HepG2 (cell line): ENCODE data around the gene NDUFA13. TPM values are rescaled to one million over a fixed set of nuclear protein-coding genes. Genes with fewer than 3 reads are reported as not detected.

ENCODE experiments used
- ATAC-seq: fragments of 200-7000 bp; cut with Tn5 transposase; 3 replicates; pipeline ENCODE4 v1.9.1; 2020; ENCODE audit warnings: mild to moderate bottlenecking, moderate library complexity
- BruUV-seq: library from RNA; stranded (reverse); fragments of 400-500 nt; replicated peaks from 2 replicates; lab custom pipeline; 2021; lab: Mats Ljungman, UMichigan
- CTCF ChIA-PET: fragments of 300-600 bp; formaldehyde crosslinking; extraction: SDS; loops from one replicate; lab custom pipeline; 2021; ENCODE audit warnings: low total read pairs, inconsistent platforms, low intra/inter-chr PET ratio; lab: Yijun Ruan, JAX
- POLR2A ChIA-PET: fragments of 350-600 bp; sonication (Branson Sonifier 250); formaldehyde crosslinking; loops from one replicate; lab custom pipeline; 2020; ENCODE audit warnings: antibody characterized with exemption, inconsistent platforms; lab: Yijun Ruan, JAX
- DNase-seq: peaks from one replicate; pipeline ENCODE4 v3.0.0-alpha.2; 2015; ENCODE audit warnings: low spot score
- FAIRE-seq: peaks from 3 replicates; lab custom pipeline; 2011; peaks lifted over from hg19 to GRCh38; lab: Jason Lieb, UNC
- H2AFZ ChIP-seq: one replicate; pipeline ENCODE4 v1.6.1; 2011; ENCODE audit warnings: low read length, inconsistent platforms
- H3K27ac ChIP-seq: fragments of 300-600 bp; 3 replicates; pipeline ENCODE4 v1.8.0; 2011; ENCODE audit warnings: mixed run types, mild to moderate bottlenecking, mixed read lengths, low read length, inconsistent platforms; ENCODE audit not compliant: insufficient read depth; ENCODE audit errors: extremely low read length
- H3K27me3 ChIP-seq, 2 experiments: fragments of 200-600 bp in 1 of 2; 2 replicates in 1 of 2; 3 replicates in 1 of 2; pipeline versions ENCODE4 v1.6.0 to v1.8.0; 2011; ENCODE audit warnings: low read length in 2 of 2, mild to moderate bottlenecking in 2 of 2, moderate library complexity in 2 of 2, inconsistent platforms in 1 of 2; ENCODE audit not compliant: insufficient read depth in 2 of 2, control insufficient read depth in 1 of 2
- H3K36me3 ChIP-seq, 2 experiments: fragments of 200-600 bp in 1 of 2; replicated peaks in 1 of 2; 2 replicates in 1 of 2; 3 replicates in 1 of 2; pipeline versions ENCODE4 v1.5.1 to v1.8.0; 2011; ENCODE audit warnings: low read length in 2 of 2, inconsistent platforms in 1 of 2; ENCODE audit not compliant: insufficient read depth in 2 of 2, control insufficient read depth in 1 of 2
- H3K4me1 ChIP-seq: 2 replicates; pipeline ENCODE4 v1.5.1; 2012; ENCODE audit warnings: low read length, inconsistent platforms; ENCODE audit not compliant: insufficient read depth
- H3K4me2 ChIP-seq: 2 replicates; pipeline ENCODE4 v1.6.0; 2011; ENCODE audit warnings: low read depth, low read length, inconsistent platforms
- H3K4me3 ChIP-seq, 3 experiments: fragments of 200-600 bp in 1 of 3; sonication (generic), shearing (Covaris generic) in 1 of 3; replicated peaks in 1 of 3; 2 replicates each; pipeline ENCODE4 v1.5.1; 2011 to 2016; ENCODE audit warnings: low read length in 3 of 3, inconsistent platforms in 2 of 3, low read depth in 2 of 3, mild to moderate bottlenecking in 2 of 3, control low read depth in 1 of 3, mixed read lengths in 1 of 3; ENCODE audit not compliant: insufficient read depth in 1 of 3
- H3K79me2 ChIP-seq: one replicate; pipeline ENCODE4 v1.6.1; 2011; ENCODE audit warnings: low read length, inconsistent platforms; ENCODE audit not compliant: insufficient read depth
- H3K9ac ChIP-seq: 2 replicates; pipeline ENCODE4 v1.6.0; 2011; ENCODE audit warnings: mild to moderate bottlenecking, low read depth, low read length, inconsistent platforms; ENCODE audit not compliant: insufficient read depth
- H3K9me3 ChIP-seq: 2 replicates; pipeline ENCODE4 v1.5.1; 2012; ENCODE audit warnings: mild to moderate bottlenecking, low read length
- H4K20me1 ChIP-seq: 2 replicates; pipeline ENCODE4 v1.6.0; 2011; ENCODE audit warnings: inconsistent platforms, mild to moderate bottlenecking, low read length, moderate library complexity; ENCODE audit not compliant: insufficient read depth
- AGO2 ChIP-seq: fragments of 200-400 bp; formaldehyde crosslinking; optimal IDR thresholded peaks from 2 replicates; pipeline ENCODE3; 2017; ENCODE audit warnings: mild to moderate bottlenecking, low read depth, low read length, moderate library complexity
- CEBPB ChIP-seq: IDR thresholded peaks from 2 replicates; pipeline ENCODE4 v1.6.1; 2011; ENCODE audit warnings: low read depth, low read length, improper control_type of control experiment, borderline replicate concordance
- ERF ChIP-seq: IDR thresholded peaks from 2 replicates; pipeline ENCODE4 v1.6.1; 2018; ENCODE audit warnings: missing biosample characterization, missing genetic modification reagents
- MXI1 ChIP-seq: IDR thresholded peaks from 3 replicates; pipeline ENCODE4 v1.6.1; 2012; ENCODE audit warnings: low read depth, low read length, inconsistent platforms, borderline replicate concordance
- POGZ ChIP-seq: sonication (generic); formaldehyde crosslinking; IDR thresholded peaks from 2 replicates; pipeline ENCODE4 v1.4.0; 2020; ENCODE audit warnings: mild to moderate bottlenecking, missing genetic modification reagents
- RBFOX2 ChIP-seq: fragments of 200-400 bp; formaldehyde crosslinking; IDR thresholded peaks from 2 replicates; pipeline ENCODE4 v1.6.1; 2017; ENCODE audit warnings: low read depth, mild to moderate bottlenecking, low read length
- ZNF12 ChIP-seq: sonication (generic); formaldehyde crosslinking; IDR thresholded peaks from 2 replicates; pipeline ENCODE4 v1.5.0; 2020; ENCODE audit warnings: missing genetic modification reagents
- ZNF768 ChIP-seq: sonication (generic); formaldehyde crosslinking; IDR thresholded peaks from 2 replicates; pipeline ENCODE4 v1.4.0; 2020; ENCODE audit warnings: missing genetic modification reagents
- WGBS: methylation state at CpG from one replicate; pipeline ENCODE4 v1.1.6; 2017; ENCODE audit warnings: low lambda C conversion rate; 5-methylcytosine and 5-hydroxymethylcytosine counted together
- in situ Hi-C: cut with HindIII; loops from 2 replicates; pipeline ENCODE4 v1.10.0; 2017; ENCODE audit warnings: low pct_unique_long_range_greater_than_20kb; ENCODE audit not compliant: extremely low pct_ligation_motif_present
- intact Hi-C: fragments of 100-400 bp; cut with micrococcal nuclease; formaldehyde crosslinking; loops from one replicate; pipeline ENCODE4 v1.10.0; 2022; ENCODE audit not compliant: unreplicated experiment
- polyA plus RNA-seq, 8 experiments: library from polyadenylated mRNA; depleted of rRNA in 3 of 8; stranded (reverse) in 7 of 8; unstranded in 1 of 8; fragments of >200 nt; fragmentation: Illumina TruSeq in 4 of 8; extraction: Trizol in 4 of 8; gene quantifications; 2 replicates each; pipeline versions ENCODE4 v1.2.1 to v1.2.3, GENCODE V29; 2011 to 2016; ENCODE audit warnings: low read depth in 4 of 8, missing spikeins in 1 of 8, mixed read lengths in 1 of 8; ENCODE audit not compliant: insufficient read depth in 1 of 8
- total RNA-seq, 5 experiments: library from RNA; depleted of rRNA; stranded (reverse); fragments of >200 nt; fragmentation: Illumina TruSeq; extraction: Trizol; gene quantifications; 2 replicates each; pipeline ENCODE4 v1.2.3, GENCODE V29; 2016; ENCODE audit warnings: low read depth in 1 of 5

NDUFA13 gene
- total and polyA plus RNA-seq, 2 of the 13 experiments (the other 11 are each of a cell fraction or from before 2014, with no cell fraction given) = 337 to 366 TPM

DNA sequence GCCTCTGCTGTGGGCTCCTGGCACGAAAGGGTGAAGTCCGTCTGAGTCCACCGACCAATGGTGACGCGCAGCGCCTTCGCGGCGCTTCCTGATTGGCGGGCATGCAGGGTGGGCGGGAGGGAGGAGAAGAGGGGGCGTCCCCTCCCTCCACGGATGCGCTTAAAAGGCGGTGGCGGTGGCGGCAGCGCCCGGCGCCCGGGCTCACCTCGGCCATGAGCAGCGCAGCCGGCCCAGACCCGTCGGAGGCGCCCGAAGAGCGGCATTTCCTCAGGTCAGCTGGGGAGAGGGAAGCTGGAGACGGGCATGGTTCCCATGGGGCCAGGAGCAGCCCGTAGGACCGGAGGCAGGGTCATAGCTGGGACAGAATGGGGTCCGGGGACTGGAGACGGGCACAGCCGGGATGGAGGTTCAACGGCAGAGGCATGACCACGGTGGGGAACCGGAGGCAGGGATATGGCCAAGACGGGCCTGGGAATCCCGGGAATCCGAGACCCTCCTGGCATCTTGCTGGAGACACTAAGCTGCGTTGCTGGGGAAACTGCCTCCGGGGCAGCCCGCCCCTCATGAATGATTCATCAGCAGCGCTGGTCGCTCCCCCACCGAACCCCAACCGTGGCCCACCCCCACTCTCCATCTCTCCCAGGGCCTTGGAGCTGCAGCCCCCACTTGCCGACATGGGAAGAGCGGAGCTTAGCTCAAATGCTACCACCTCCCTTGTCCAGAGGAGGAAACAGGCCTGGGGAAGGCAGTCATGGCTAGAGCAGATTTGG, 12.9 kb downstream of the NDUFA13 start, which contains the start of gene YJEFN3:
Gene YJEFN3 (plus strand): TSS at position 191 of the 770 bp plus-strand sequence. CDS start 22 bp downstream, at position 213.
- Histone ChIP-seq H4K20me1 (peaks cover 5% of the 10 kb centered on the region; the same call in 1 of the 2 replicates), H3K4me1 (peaks cover 4% of the 10 kb centered on the region; the same call in 1 of the 2 replicates), H3K9ac (no peak within 1 kb of the TSS), H3K4me3 (no peak within 1 kb of the TSS), H3K4me2 (no peak within 1 kb of the TSS), H3K36me3 (peaks cover 6 to 24% of the 10 kb centered on the region in 2 experiments; a peak in 3 of 5 replicates), H3K9me3 (no peaks in the 10 kb centered on the region), H3K27me3 (no peaks in the 10 kb centered on the region), H2AFZ (no peak within 1 kb of the TSS), H3K79me2 (peaks cover 1% of the 10 kb centered on the region), H3K27ac (no peak within 1 kb of the TSS)
- in situ Hi-C loops = loop anchor here (25.0 kb wide), 1 partner anchor 433 kb away; no protein-coding TSS in a partner anchor
- WGBS = 97% methylated on average over 34 of the region's 50 CpGs
- intact Hi-C loops = no loop called here
- TF ChIP-seq ZNF12 = no peak
- no peak for TF ChIP-seq ERF
- no peak for TF ChIP-seq MXI1
- TF ChIP-seq AGO2 = peak; percentile 75
- peak; percentile 44; the same call in 1 of the 2 replicates for TF ChIP-seq RBFOX2
- ChIA-PET CTCF (no interaction called here), POLR2A (no interaction called here)
- no TSS peak for BruUV-seq
- ATAC-seq = no peak
- FAIRE-seq = no peak
- no peak for DNase-seq

- Histone ChIP-seq H3K36me3 (peaks cover 4 to 19% of the 10 kb centered on the region in 2 experiments; a peak in 3 of 5 replicates), H3K4me1 (peaks cover 4% of the 10 kb centered on the region; the same call in 1 of the 2 replicates), H4K20me1 (no peaks in the 10 kb centered on the region), H2AFZ (no peak overlapping the region), H3K4me2 (no peak overlapping the region), H3K9ac (no peak overlapping the region), H3K27me3 (no peaks in the 10 kb centered on the region), H3K9me3 (no peaks in the 10 kb centered on the region), H3K79me2 (no peaks in the 10 kb centered on the region), H3K4me3 (no peak overlapping the region), H3K27ac (no peak overlapping the region)
- 95% methylated on average over 6 of the region's 11 CpGs for WGBS
- DNase-seq (no peak), FAIRE-seq (no peak), ATAC-seq (no peak)
- intact Hi-C loops (loop anchor here (5.0 kb wide), 2 partner anchors 112 to 427 kb away; partner anchors contain the start of gene GMIP), in situ Hi-C loops (loop anchor here (25.0 kb wide), 1 partner anchor 432 kb away; no protein-coding TSS in a partner anchor)
- no TSS peak for BruUV-seq
- ChIA-PET CTCF (no interaction called here), POLR2A (no interaction called here)
- TF ChIP-seq POGZ (CRISPR knock-in tag) = no peak
- no peak for TF ChIP-seq ZNF768 (CRISPR knock-in tag)
- TF ChIP-seq CEBPB = 0 out of 2 replicates have a peak, but pooled peaks have one; percentile 0
Observed at GRCh38 chr19:19529783-19530422, 13.9 kb downstream of the NDUFA13 start.
